ENCODE measurements around the gene AFG3L2.

Gene AFG3L2

GRCh38 chr18:12352188-12352587 lies 24.8 kb downstream of the AFG3L2 start:
- no peak for DNase-seq

GRCh38 chr18:12347895-12348294 lies 29.1 kb downstream of the AFG3L2 start:
- no peak for DNase-seq

GRCh38 chr18:12346240-12346565 lies 30.8 kb downstream of the AFG3L2 start:
- no peak for DNase-seq

GRCh38 chr18:12345491-12346239 lies 31.4 kb downstream of the AFG3L2 start:
- no peak for DNase-seq

GRCh38 chr18:12342661-12343060 lies 34.4 kb downstream of the AFG3L2 start:
- DNase-seq: no peak

GRCh38 chr18:12340945-12341660 lies 35.9 kb downstream of the AFG3L2 start:
- no peak for DNase-seq

GRCh38 chr18:12338382-12338781 lies 38.6 kb downstream of the AFG3L2 start:
- no peak for DNase-seq

GRCh38 chr18:12336887-12337286 lies 40.1 kb downstream of the AFG3L2 start:
- DNase-seq: no peak

- DNase-seq: no peak
Observed at GRCh38 chr18:12336171-12336613, 40.8 kb downstream of the AFG3L2 start.

GRCh38 chr18:12335503-12335902 lies 41.5 kb downstream of the AFG3L2 start:
- no peak for DNase-seq

- no peak for DNase-seq
Observed at GRCh38 chr18:12334863-12335262, 42.2 kb downstream of the AFG3L2 start.

GRCh38 chr18:12334366-12334808 lies 42.6 kb downstream of the AFG3L2 start:
- DNase-seq: no peak

- DNase-seq: no peak
Observed at GRCh38 chr18:12333506-12334290, 43.3 kb downstream of the AFG3L2 start.

GRCh38 chr18:12330766-12331165 lies 46.3 kb downstream of the AFG3L2 start:
- DNase-seq: no peak

GRCh38 chr18:12329125-12329698 lies 47.8 kb downstream of the AFG3L2 start:
- DNase-seq: no peak

GRCh38 chr18:12328179-12328823 lies 48.7 kb downstream of the AFG3L2 start:
- DNase-seq: no peak

GRCh38 chr18:12327510-12328178 lies 49.4 kb downstream of the AFG3L2 start:
- DNase-seq: peak; percentile 11

GRCh38 chr18:12326711-12327460 lies 50.1 kb downstream of the AFG3L2 start:
- no peak for DNase-seq

- no peak for DNase-seq
Observed at GRCh38 chr18:12325726-12326245, 51.2 kb downstream of the AFG3L2 start.

- DNase-seq: no peak
Observed at GRCh38 chr18:12324991-12325725, 51.9 kb downstream of the AFG3L2 start.

Data from KG1 (cell line).